Measurements from ENCODE around the gene PLEKHA7. TPM values are rescaled to one million over a fixed set of nuclear protein-coding genes. Genes with fewer than 3 reads are reported as not detected.

The PLEKHA7 gene
- total RNA-seq, 1 experiment from 2014 or later = 13.0 TPM

DNA sequence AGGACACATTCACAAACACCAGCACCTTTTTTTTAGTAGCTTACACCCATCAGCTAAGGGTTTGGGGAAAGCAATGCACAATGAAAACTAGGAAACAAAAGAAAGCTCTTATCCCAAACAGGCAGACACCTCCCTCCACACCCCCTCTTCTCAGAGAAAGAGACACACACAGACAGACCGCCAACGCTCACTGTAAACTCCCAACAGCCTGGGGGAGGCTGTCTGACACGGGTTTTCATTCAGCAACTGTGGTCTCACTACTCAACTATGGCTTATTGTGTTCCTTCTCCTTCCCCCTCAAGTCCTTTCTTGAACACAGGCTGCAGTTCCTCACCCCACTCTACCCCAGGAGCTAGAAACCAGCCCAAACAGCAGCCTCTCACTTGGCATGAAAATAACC is 152.4 kb downstream of the PLEKHA7 start:
- no peak for ATAC-seq
- POLR2A ChIA-PET = no interaction called here
- no peaks in the 10 kb centered on the region for H3K27me3 Mint-ChIP-seq (ENCODE audit: low read depth)
- H3K27ac Mint-ChIP-seq = no peak overlapping the region
- peaks cover 3% of the 10 kb centered on the region; the same call in 1 of the 2 replicates for H3K36me3 Mint-ChIP-seq
- H3K4me3 Mint-ChIP-seq = no peak overlapping the region
- DNase-seq (ENCODE audit: low spot score) = no peak
- no peak for TF ChIP-seq MXD4 (CRISPR knock-in tag; IDR thresholded peaks at IDR 0.05; ENCODE audit: borderline replicate concordance)
- TF ChIP-seq RORB (CRISPR knock-in tag; IDR thresholded peaks at IDR 0.05) = no peak
- no peak for TF ChIP-seq ZNF671 (CRISPR knock-in tag; IDR thresholded peaks at IDR 0.05)
- TF ChIP-seq, protein P1, sequence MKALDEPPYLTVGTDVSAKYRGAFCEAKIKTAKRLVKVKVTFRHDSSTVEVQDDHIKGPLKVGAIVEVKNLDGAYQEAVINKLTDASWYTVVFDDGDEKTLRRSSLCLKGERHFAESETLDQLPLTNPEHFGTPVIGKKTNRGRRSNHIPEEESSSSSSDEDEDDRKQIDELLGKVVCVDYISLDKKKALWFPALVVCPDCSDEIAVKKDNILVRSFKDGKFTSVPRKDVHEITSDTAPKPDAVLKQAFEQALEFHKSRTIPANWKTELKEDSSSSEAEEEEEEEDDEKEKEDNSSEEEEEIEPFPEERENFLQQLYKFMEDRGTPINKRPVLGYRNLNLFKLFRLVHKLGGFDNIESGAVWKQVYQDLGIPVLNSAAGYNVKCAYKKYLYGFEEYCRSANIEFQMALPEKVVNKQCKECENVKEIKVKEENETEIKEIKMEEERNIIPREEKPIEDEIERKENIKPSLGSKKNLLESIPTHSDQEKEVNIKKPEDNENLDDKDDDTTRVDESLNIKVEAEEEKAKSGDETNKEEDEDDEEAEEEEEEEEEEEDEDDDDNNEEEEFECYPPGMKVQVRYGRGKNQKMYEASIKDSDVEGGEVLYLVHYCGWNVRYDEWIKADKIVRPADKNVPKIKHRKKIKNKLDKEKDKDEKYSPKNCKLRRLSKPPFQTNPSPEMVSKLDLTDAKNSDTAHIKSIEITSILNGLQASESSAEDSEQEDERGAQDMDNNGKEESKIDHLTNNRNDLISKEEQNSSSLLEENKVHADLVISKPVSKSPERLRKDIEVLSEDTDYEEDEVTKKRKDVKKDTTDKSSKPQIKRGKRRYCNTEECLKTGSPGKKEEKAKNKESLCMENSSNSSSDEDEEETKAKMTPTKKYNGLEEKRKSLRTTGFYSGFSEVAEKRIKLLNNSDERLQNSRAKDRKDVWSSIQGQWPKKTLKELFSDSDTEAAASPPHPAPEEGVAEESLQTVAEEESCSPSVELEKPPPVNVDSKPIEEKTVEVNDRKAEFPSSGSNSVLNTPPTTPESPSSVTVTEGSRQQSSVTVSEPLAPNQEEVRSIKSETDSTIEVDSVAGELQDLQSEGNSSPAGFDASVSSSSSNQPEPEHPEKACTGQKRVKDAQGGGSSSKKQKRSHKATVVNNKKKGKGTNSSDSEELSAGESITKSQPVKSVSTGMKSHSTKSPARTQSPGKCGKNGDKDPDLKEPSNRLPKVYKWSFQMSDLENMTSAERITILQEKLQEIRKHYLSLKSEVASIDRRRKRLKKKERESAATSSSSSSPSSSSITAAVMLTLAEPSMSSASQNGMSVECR (CRISPR knock-in tag; IDR thresholded peaks at IDR 0.05; ENCODE audit: borderline replicate concordance) = no peak
- TF ChIP-seq, protein P2, sequence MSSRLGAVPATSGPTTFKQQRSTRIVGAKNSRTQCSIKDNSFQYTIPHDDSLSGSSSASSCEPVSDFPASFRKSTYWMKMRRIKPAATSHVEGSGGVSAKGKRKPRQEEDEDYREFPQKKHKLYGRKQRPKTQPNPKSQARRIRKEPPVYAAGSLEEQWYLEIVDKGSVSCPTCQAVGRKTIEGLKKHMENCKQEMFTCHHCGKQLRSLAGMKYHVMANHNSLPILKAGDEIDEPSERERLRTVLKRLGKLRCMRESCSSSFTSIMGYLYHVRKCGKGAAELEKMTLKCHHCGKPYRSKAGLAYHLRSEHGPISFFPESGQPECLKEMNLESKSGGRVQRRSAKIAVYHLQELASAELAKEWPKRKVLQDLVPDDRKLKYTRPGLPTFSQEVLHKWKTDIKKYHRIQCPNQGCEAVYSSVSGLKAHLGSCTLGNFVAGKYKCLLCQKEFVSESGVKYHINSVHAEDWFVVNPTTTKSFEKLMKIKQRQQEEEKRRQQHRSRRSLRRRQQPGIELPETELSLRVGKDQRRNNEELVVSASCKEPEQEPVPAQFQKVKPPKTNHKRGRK (CRISPR knock-in tag; IDR thresholded peaks at IDR 0.05; ENCODE audit: borderline replicate concordance) = no peak
- no peak for TF ChIP-seq JAZF1 (CRISPR knock-in tag; IDR thresholded peaks at IDR 0.05)
- TF ChIP-seq ZNF232 (CRISPR knock-in tag; IDR thresholded peaks at IDR 0.05) = no peak
- TF ChIP-seq NFE2L1 (CRISPR knock-in tag; IDR thresholded peaks at IDR 0.05) = no peak
- no peak for TF ChIP-seq ETV6 (CRISPR knock-in tag; IDR thresholded peaks at IDR 0.05)
- TF ChIP-seq HMGA2 (CRISPR knock-in tag; IDR thresholded peaks at IDR 0.05) = no peak
- no peak for TF ChIP-seq ZNF317 (CRISPR knock-in tag; IDR thresholded peaks at IDR 0.05; ENCODE audit: borderline replicate concordance, low read depth)
- TF ChIP-seq CREB1 (CRISPR knock-in tag; IDR thresholded peaks at IDR 0.05) = no peak
- TF ChIP-seq MYBL2 (CRISPR knock-in tag; IDR thresholded peaks at IDR 0.05) = no peak
- no peak for TF ChIP-seq ZBTB21 (CRISPR knock-in tag; IDR thresholded peaks at IDR 0.05; ENCODE audit: borderline replicate concordance)
- TF ChIP-seq, protein P3, sequence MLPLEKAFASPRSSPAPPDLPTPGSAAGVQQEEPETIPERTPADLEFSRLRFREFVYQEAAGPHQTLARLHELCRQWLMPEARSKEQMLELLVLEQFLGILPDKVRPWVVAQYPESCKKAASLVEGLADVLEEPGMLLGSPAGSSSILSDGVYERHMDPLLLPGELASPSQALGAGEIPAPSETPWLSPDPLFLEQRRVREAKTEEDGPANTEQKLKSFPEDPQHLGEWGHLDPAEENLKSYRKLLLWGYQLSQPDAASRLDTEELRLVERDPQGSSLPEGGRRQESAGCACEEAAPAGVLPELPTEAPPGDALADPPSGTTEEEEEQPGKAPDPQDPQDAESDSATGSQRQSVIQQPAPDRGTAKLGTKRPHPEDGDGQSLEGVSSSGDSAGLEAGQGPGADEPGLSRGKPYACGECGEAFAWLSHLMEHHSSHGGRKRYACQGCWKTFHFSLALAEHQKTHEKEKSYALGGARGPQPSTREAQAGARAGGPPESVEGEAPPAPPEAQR (CRISPR knock-in tag; IDR thresholded peaks at IDR 0.05) = no peak
- TF ChIP-seq SMAD4 (CRISPR knock-in tag; IDR thresholded peaks at IDR 0.05) = no peak
- TF ChIP-seq, protein P4, sequence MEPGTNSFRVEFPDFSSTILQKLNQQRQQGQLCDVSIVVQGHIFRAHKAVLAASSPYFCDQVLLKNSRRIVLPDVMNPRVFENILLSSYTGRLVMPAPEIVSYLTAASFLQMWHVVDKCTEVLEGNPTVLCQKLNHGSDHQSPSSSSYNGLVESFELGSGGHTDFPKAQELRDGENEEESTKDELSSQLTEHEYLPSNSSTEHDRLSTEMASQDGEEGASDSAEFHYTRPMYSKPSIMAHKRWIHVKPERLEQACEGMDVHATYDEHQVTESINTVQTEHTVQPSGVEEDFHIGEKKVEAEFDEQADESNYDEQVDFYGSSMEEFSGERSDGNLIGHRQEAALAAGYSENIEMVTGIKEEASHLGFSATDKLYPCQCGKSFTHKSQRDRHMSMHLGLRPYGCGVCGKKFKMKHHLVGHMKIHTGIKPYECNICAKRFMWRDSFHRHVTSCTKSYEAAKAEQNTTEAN (CRISPR knock-in tag; IDR thresholded peaks at IDR 0.05) = no peak
- TF ChIP-seq, protein P5, sequence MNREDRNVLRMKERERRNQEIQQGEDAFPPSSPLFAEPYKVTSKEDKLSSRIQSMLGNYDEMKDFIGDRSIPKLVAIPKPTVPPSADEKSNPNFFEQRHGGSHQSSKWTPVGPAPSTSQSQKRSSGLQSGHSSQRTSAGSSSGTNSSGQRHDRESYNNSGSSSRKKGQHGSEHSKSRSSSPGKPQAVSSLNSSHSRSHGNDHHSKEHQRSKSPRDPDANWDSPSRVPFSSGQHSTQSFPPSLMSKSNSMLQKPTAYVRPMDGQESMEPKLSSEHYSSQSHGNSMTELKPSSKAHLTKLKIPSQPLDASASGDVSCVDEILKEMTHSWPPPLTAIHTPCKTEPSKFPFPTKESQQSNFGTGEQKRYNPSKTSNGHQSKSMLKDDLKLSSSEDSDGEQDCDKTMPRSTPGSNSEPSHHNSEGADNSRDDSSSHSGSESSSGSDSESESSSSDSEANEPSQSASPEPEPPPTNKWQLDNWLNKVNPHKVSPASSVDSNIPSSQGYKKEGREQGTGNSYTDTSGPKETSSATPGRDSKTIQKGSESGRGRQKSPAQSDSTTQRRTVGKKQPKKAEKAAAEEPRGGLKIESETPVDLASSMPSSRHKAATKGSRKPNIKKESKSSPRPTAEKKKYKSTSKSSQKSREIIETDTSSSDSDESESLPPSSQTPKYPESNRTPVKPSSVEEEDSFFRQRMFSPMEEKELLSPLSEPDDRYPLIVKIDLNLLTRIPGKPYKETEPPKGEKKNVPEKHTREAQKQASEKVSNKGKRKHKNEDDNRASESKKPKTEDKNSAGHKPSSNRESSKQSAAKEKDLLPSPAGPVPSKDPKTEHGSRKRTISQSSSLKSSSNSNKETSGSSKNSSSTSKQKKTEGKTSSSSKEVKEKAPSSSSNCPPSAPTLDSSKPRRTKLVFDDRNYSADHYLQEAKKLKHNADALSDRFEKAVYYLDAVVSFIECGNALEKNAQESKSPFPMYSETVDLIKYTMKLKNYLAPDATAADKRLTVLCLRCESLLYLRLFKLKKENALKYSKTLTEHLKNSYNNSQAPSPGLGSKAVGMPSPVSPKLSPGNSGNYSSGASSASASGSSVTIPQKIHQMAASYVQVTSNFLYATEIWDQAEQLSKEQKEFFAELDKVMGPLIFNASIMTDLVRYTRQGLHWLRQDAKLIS (CRISPR knock-in tag; IDR thresholded peaks at IDR 0.05; ENCODE audit: borderline replicate concordance) = no peak
- H3K9me3 Mint-ChIP-seq = peaks cover 7% of the 10 kb centered on the region
- CTCF ChIA-PET = interaction anchor here (1.4 kb wide), 1 partner anchor 41 kb away, joined by 7 read pairs; no protein-coding TSS in a partner anchor
- H3K4me1 Mint-ChIP-seq = no peaks in the 10 kb centered on the region

Data from WTC11 (cell line).